ENCODE measurements around the gene GLDN.

DNA sequence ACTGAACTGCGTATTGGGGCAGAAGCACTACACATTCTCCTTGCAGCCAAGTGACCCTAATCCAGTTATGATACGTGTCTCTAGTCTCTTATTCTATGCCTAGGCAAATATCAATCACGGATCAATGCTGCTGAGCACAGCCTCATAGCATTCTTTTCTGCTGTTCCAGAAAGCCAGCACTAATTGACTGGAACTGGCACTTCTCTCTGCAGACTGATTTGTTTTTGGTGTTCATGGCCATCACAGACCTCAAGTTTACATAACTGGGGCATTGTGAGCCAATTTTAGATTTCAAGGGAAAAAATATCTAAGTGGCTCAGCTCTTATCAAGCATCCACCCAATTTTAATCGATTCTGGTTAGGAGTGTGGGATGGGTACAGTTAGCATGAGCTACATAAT, 37.9 kb downstream of the GLDN start:
- TF ChIP-seq, protein P1, sequence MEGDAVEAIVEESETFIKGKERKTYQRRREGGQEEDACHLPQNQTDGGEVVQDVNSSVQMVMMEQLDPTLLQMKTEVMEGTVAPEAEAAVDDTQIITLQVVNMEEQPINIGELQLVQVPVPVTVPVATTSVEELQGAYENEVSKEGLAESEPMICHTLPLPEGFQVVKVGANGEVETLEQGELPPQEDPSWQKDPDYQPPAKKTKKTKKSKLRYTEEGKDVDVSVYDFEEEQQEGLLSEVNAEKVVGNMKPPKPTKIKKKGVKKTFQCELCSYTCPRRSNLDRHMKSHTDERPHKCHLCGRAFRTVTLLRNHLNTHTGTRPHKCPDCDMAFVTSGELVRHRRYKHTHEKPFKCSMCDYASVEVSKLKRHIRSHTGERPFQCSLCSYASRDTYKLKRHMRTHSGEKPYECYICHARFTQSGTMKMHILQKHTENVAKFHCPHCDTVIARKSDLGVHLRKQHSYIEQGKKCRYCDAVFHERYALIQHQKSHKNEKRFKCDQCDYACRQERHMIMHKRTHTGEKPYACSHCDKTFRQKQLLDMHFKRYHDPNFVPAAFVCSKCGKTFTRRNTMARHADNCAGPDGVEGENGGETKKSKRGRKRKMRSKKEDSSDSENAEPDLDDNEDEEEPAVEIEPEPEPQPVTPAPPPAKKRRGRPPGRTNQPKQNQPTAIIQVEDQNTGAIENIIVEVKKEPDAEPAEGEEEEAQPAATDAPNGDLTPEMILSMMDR (IDR thresholded peaks at IDR 0.05 in 4 of 5, conservative IDR thresholded peaks at IDR 0.05 in 1 of 5): no peak
- no peak for TF ChIP-seq POLR2A (IDR thresholded peaks at IDR 0.05)
